Stomach smooth muscle (tissue), 2 donors: ENCODE results near the gene LRRC8A.
"Not testable (repeated sequence)": the region's sequence is repeated elsewhere in the genome, so short reads cannot be mapped to it uniquely, and the experiment has no call there.

Experiments
- H3K27ac ChIP-seq: one replicate; pipeline ENCODE4 v1.7.0; 2013; ENCODE audit warnings: mild to moderate bottlenecking, low read length, inconsistent platforms
- H3K27me3 ChIP-seq, 2 donors: one replicate each; pipeline ENCODE4 v1.7.0; 2013; ENCODE audit warnings: low read length in 2 of 2; ENCODE audit not compliant: insufficient read depth in 2 of 2, control insufficient read depth in 1 of 2
- H3K36me3 ChIP-seq, 2 donors: one replicate each; pipeline ENCODE4 v1.7.0; 2013; ENCODE audit warnings: low read length in 2 of 2; ENCODE audit not compliant: control insufficient read depth in 2 of 2, insufficient read depth in 2 of 2
- H3K4me1 ChIP-seq: one replicate; pipeline ENCODE4 v1.7.0; 2013; ENCODE audit warnings: low read length; ENCODE audit not compliant: control insufficient read depth, insufficient read depth
- H3K4me3 ChIP-seq, 2 donors: one replicate each; pipeline ENCODE4 v1.7.0; 2013; ENCODE audit warnings: low read length in 2 of 2
- H3K9ac ChIP-seq, 2 donors: one replicate each; pipeline ENCODE4 v1.7.0; 2013; ENCODE audit warnings: low read length in 2 of 2, mild to moderate bottlenecking in 1 of 2
- H3K9me3 ChIP-seq, 2 donors: one replicate each; pipeline ENCODE4 v1.7.0; 2013; ENCODE audit warnings: low read length in 2 of 2; ENCODE audit not compliant: control insufficient read depth in 2 of 2
- donor health status: healthy.
- donor health status: Pancreatic carcinoma.

LRRC8A gene

GRCh38 chr9:128881884-128882676 is at the start of gene LRRC8A, which contains the start of gene KYAT1:
Gene LRRC8A, plus strand, starts transcription at chr9:128882133. Its CDS starts 25,032 bp downstream, at chr9:128907165.
Gene KYAT1, minus strand, starts transcription at chr9:128881950. Its CDS starts 36,545 bp downstream, at chr9:128845405.
- Histone ChIP-seq H3K27me3 (no peaks in the 10 kb centered on the region), H3K9ac (peak within 1 kb of the TSS; percentile 92 to 94), H3K4me1 (peaks cover 39% of the 10 kb centered on the region), H3K36me3 (peaks cover 11 to 13% of the 10 kb centered on the region in 2 donors), H3K4me3 (peak within 1 kb of the TSS; percentile 94 to 95), H3K27ac (peak within 1 kb of the TSS; percentile 90), H3K9me3 (no peaks in the 10 kb centered on the region)

GRCh38 chr9:128833696-128834095 is 48.2 kb upstream of the LRRC8A start:
- no peak overlapping the region for H3K9ac ChIP-seq
- H3K36me3 ChIP-seq: no peaks in the 10 kb centered on the region
- H3K27ac ChIP-seq: no peak overlapping the region
- no peak overlapping the region for H3K4me3 ChIP-seq
- H3K4me1 ChIP-seq: peaks cover 12% of the 10 kb centered on the region
- H3K27me3 ChIP-seq: no peaks in the 10 kb centered on the region
- no peaks in the 10 kb centered on the region for H3K9me3 ChIP-seq

- Histone ChIP-seq H3K4me3 (no peak overlapping the region), H3K9ac (no peak overlapping the region), H3K27me3 (no peaks in the 10 kb centered on the region), H3K27ac (no peak overlapping the region), H3K36me3 (no peaks in the 10 kb centered on the region), H3K4me1 (no peaks in the 10 kb centered on the region), H3K9me3 (no peaks in the 10 kb centered on the region)
Observed at GRCh38 chr9:128835246-128836210, 46.4 kb upstream of the LRRC8A start.

- no peaks in the 10 kb centered on the region for H3K27me3 ChIP-seq
- H3K27ac ChIP-seq: no peak overlapping the region
- no peaks in the 10 kb centered on the region for H3K9me3 ChIP-seq
- no peaks in the 10 kb centered on the region for H3K36me3 ChIP-seq
- no peak overlapping the region for H3K4me3 ChIP-seq
- H3K9ac ChIP-seq: no peak overlapping the region
- no peaks in the 10 kb centered on the region for H3K4me1 ChIP-seq
Observed at GRCh38 chr9:128836509-128837145, 45.3 kb upstream of the LRRC8A start.

GRCh38 chr9:128838338-128838737 is 43.6 kb upstream of the LRRC8A start:
- Histone ChIP-seq H3K4me3 (no peak overlapping the region), H3K36me3 (no peaks in the 10 kb centered on the region), H3K9me3 (no peaks in the 10 kb centered on the region), H3K27me3 (no peaks in the 10 kb centered on the region), H3K4me1 (no peaks in the 10 kb centered on the region), H3K9ac (no peak overlapping the region), H3K27ac (no peak overlapping the region)

GRCh38 chr9:128840524-128840923 is 41.4 kb upstream of the LRRC8A start:
- H3K27ac ChIP-seq: no peak overlapping the region
- H3K9ac ChIP-seq: no peak overlapping the region
- no peaks in the 10 kb centered on the region for H3K9me3 ChIP-seq
- no peaks in the 10 kb centered on the region for H3K36me3 ChIP-seq
- H3K4me3 ChIP-seq: no peak overlapping the region
- no peaks in the 10 kb centered on the region for H3K4me1 ChIP-seq
- H3K27me3 ChIP-seq: no peaks in the 10 kb centered on the region

GRCh38 chr9:128841694-128842492 is 40.0 kb upstream of the LRRC8A start:
- Histone ChIP-seq H3K9me3 (no peaks in the 10 kb centered on the region), H3K4me1 (no peaks in the 10 kb centered on the region), H3K9ac (no peak overlapping the region), H3K4me3 (no peak overlapping the region), H3K36me3 (no peaks in the 10 kb centered on the region), H3K27me3 (no peaks in the 10 kb centered on the region), H3K27ac (no peak overlapping the region)

GRCh38 chr9:128843171-128843570 is 38.8 kb upstream of the LRRC8A start:
- not testable (repeated sequence) for H3K9me3 ChIP-seq, H3K36me3 ChIP-seq, H3K27ac ChIP-seq, H3K27me3 ChIP-seq, H3K4me1 ChIP-seq, H3K4me3 ChIP-seq, H3K9ac ChIP-seq

- Histone ChIP-seq H3K4me3 (no peak overlapping the region), H3K36me3 (no peaks in the 10 kb centered on the region), H3K9ac (no peak overlapping the region), H3K9me3 (peaks cover 0 to 4% of the 10 kb centered on the region in 2 donors), H3K4me1 (no peaks in the 10 kb centered on the region), H3K27ac (no peak overlapping the region), H3K27me3 (no peaks in the 10 kb centered on the region)
Observed at GRCh38 chr9:128845186-128845931, 36.6 kb upstream of the LRRC8A start.
